DOHH2 (cell line): ENCODE results near the gene LRRC75B.
"Not testable (repeated sequence)": the region's sequence is repeated elsewhere in the genome, so short reads cannot be mapped to it uniquely, and the experiment has no call there.

Source experiments
- CTCF ChIP-seq: fragments of 200-600 bp; sonication (generic); IDR thresholded peaks from one replicate; pipeline ENCODE4 v1.5.1; 2014; ENCODE audit warnings: antibody characterized with exemption, mild to moderate bottlenecking, low read depth, low read length; ENCODE audit not compliant: poor library complexity, severe bottlenecking
- EZH2phosphoT487 ChIP-seq: fragments of 200-600 bp; sonication (generic); IDR thresholded peaks from 2 replicates; pipeline ENCODE4 v1.6.1; 2017; ENCODE audit warnings: borderline replicate concordance, mild to moderate bottlenecking, antibody characterized with exemption, low read length, moderate library complexity, mixed read lengths

- TF ChIP-seq CTCF, EZH2phosphoT487: not testable (repeated sequence)
Observed at GRCh38 chr22:24622596-24622995, 29.7 kb upstream of the LRRC75B start.
